K562 (cell line): ENCODE results near the gene CDK5R2.

Experiments
- CTCF ChIP-seq, 3 experiments: IDR thresholded peaks in 2 of 3; conservative IDR thresholded peaks in 1 of 3; 2 replicates each; pipeline ENCODE4 v1.5.1; 2011 to 2012; ENCODE audit warnings: low read length in 3 of 3, mild to moderate bottlenecking in 3 of 3, control low read depth in 2 of 3, improper control_type of control experiment in 1 of 3, inconsistent platforms in 1 of 3, low read depth in 1 of 3, mixed read lengths in 1 of 3, moderate library complexity in 1 of 3; ENCODE audit not compliant: insufficient read depth in 2 of 3
- ZZZ3 ChIP-seq: fragments of 450-650 bp; IDR thresholded peaks from 2 replicates; pipeline ENCODE4 v1.6.1; 2016; ENCODE audit warnings: antibody characterized with exemption, mild to moderate bottlenecking, moderate library complexity

GRCh38 chr2:218984239-218985020 lies 25.0 kb downstream of the CDK5R2 start:
- no peak for TF ChIP-seq CTCF (IDR thresholded peaks at IDR 0.05 in 2 of 3, conservative IDR thresholded peaks at IDR 0.05 in 1 of 3; ENCODE audit: insufficient read depth in 2 of 3, low read depth in 1 of 3, low read length in 3 of 3)
- TF ChIP-seq ZZZ3: no peak
